AG10803 (cell line): ENCODE results near the gene MYBPC3.
"Not testable (repeated sequence)": the region's sequence is repeated elsewhere in the genome, so short reads cannot be mapped to it uniquely, and the experiment has no call there.

Experiments
- DNase-seq: peaks from one replicate; pipeline ENCODE4 v3.0.0; 2010; ENCODE audit warnings: low read depth
- H3K4me3 ChIP-seq: 2 replicates; pipeline ENCODE4 v1.5.1; 2011; ENCODE audit warnings: mild to moderate bottlenecking, low read length, control low read depth
- TF ChIP-seq, protein P1 (sequence below): conservative IDR thresholded peaks from 2 replicates; pipeline ENCODE4 v1.5.1; 2011; ENCODE audit warnings: mild to moderate bottlenecking, low read length, control low read depth, inconsistent platforms

MYBPC3 gene

DNA sequence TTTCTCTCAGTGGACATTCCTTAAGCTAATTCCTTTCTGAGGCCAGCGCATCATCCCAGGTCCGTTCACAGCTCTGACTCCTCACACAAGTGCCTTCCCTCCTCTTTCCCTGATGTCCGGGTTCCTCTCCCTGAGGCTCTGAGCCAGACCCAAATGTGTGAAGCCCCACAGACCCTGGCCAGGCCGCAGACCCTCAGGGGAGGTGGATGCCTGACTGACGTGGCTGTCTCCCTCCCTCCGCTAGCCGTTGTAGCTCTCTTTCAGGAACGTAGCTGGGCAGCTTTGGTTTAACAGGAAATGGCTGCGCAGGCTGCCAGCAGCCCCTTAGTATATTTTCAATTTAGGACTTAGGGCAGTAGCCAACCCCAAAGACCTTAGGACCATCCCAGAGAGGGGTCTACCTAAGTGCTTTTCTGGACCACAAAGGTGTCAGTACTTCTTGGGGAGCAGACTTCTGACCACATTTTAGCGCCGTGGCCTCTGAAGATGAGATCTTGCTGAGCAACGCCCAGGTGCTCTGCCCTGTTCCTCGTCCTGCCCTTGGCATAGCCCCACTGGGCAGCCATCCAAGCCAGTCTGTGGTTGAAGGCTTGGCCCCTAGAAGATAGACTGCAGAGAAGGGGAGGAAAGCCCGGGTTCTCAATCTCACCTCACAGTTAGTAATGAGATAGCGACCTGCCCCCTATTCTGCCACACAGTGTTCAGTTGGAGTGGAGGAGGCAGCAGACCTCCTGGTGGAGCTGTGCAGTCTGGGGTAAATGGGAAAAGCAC lies 27.0 kb downstream of the MYBPC3 start:
- TF ChIP-seq, protein P1, sequence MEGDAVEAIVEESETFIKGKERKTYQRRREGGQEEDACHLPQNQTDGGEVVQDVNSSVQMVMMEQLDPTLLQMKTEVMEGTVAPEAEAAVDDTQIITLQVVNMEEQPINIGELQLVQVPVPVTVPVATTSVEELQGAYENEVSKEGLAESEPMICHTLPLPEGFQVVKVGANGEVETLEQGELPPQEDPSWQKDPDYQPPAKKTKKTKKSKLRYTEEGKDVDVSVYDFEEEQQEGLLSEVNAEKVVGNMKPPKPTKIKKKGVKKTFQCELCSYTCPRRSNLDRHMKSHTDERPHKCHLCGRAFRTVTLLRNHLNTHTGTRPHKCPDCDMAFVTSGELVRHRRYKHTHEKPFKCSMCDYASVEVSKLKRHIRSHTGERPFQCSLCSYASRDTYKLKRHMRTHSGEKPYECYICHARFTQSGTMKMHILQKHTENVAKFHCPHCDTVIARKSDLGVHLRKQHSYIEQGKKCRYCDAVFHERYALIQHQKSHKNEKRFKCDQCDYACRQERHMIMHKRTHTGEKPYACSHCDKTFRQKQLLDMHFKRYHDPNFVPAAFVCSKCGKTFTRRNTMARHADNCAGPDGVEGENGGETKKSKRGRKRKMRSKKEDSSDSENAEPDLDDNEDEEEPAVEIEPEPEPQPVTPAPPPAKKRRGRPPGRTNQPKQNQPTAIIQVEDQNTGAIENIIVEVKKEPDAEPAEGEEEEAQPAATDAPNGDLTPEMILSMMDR: no peak
- no peak overlapping the region for H3K4me3 ChIP-seq
- no peak for DNase-seq

DNA sequence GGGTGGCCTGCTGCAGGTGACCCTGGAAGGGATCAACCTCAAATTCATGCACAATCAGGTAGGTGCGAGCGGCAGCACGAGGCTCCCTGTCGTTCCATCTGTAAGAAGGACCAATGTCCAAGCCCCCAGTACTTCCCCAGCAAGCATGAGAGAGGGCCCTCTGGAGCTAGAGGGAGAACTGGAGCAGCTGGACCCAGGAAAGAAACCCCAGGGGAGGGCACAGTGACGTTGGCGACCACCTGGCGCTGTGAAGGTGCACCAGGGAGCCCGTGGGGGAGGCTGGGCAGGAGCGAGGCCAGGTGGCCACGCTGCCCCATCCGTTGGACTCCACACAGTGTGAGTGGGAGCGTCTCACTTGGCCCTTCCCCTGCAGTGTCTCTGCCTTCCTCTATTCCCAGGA lies 28.0 kb downstream of the MYBPC3 start:
- DNase-seq: no peak
- TF ChIP-seq, protein P1: no peak
- H3K4me3 ChIP-seq: no peak overlapping the region

DNA sequence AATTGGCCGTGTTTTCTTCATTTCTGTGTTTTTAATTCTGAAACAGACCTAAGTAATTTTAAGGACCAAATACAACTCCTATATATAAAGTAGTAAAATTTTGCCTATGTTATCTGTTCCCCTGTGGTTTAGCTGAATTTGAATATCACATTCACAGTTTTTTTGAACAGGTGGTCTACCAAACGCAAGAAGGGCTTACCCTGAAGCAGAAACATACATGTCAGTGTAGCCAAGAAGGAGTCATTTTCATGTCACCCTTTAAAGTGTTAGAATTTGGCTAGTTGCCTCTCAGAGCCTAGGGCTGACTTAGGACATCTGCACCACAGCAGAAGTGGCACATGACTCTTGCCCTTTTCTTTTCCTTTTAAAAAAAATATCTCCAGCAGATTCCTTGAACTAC lies 34.3 kb downstream of the MYBPC3 start:
- TF ChIP-seq, protein P1: no peak
- no peak for DNase-seq
- no peak overlapping the region for H3K4me3 ChIP-seq

DNA sequence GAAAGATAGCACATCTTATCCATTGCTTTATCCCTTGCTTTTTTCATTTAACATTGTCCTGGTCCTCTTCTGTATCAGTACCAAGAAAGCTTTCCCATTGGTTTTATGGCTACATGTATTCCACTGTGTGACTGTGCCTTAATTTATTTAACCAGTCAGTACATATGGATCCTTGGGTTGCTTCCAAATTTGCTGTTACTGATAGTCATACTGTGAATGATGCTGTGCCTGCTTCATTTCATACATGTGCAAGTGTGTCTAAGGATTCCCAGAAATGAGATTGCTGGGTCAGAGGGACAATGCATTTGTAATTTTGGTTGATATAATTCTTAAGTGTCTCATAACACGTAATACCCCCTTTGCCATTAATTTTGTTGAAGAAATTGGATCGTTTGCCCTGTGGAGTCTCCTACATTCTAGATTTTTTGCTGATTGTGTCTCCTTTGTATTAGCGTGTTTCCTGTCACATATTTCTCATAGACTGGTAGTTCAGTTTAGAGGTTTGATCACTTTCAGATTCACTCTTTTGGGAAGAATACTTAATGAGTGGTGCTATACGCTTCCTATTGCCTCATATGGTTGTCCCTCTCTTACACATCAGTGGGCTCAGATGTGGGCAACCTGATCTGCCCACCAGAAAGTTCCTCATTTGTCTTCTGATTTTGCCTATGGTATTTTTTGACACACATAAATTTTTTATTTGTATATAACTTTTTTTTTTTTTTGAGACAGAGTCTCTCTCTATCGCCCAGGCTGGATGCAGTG lies 35.3 kb downstream of the MYBPC3 start:
- TF ChIP-seq, protein P1: no peak
- H3K4me3 ChIP-seq: no peak overlapping the region
- DNase-seq: no peak

DNA sequence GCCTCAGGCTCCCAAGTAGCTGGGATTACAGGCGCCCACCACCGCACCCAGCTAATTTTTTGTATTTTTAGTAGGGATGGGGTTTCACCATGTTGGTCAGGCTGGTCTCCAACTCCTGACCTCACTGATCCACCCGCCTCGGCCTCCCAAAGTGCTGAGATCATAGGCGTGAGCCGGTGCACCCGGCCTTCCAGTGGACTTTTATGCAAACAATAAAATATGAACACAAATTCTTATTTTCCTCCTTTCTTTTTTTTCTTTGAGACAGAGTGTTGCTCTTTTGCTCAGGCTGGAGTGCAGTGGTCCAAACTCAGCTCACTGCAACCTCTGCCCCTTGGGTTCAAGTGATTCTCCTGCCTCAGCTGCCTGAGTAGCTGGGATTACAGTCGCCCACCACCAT lies 36.0 kb downstream of the MYBPC3 start:
- H3K4me3 ChIP-seq, DNase-seq: not testable (repeated sequence)

DNA sequence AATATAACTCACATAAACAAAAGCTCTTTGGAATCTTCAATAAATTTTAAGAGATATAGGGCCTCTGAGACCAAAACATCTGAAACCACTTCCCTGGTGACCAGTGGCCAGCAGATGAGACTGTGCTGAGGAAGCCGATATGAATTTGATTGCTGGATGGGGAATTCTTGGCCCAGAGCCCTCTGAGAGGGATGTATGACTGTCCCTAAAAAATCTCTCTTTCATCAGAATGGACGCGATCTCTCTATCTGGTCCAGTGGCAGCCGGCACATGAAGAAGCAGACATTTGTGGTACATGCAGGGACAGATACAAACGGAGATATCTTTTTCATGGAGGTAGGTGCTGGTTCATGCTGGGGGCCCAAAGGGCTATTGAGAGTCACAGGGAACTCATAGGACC lies 37.5 kb downstream of the MYBPC3 start:
- peak; percentile 61 for DNase-seq
- H3K4me3 ChIP-seq: no peak overlapping the region
- TF ChIP-seq, protein P1: no peak

DNA sequence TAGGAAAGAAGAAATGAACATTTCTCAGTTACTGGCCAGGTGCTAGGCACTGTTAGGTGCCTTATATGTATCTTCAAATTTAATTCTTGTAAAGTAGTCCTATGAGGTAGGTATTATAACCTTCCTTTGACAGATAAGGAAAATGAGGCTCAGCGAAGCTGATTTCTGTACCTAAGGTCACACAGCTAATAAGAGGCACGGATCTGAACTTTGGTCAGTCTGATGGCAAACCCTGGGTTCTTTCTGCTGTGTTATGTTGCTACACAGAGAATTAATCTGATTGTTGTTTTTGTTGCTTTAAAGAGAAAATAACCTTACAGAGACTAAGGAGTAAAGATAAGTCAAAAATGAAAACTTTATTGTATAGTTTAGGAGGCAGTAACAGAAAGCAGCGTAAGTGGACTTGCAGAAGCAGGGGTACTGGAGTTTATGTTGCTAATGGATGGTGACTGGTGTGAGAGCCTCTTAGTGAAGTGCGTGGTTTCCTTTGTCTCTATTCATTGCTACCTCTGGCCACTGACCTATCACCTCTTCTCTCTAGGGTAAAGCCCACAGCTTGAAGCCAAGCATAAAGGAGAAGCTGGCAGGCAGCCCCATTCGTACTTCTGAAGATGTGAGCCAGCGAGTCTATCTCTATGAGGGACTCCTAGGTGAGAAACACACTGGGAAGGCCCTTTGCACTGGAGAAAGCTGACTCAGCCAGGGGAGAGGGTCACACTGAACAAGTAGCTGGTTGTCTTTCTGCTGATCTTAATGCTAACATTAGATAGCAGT lies 44.3 kb downstream of the MYBPC3 start:
- TF ChIP-seq, protein P1: no peak
- H3K4me3 ChIP-seq: no peak overlapping the region
- no peak for DNase-seq
